NCI-H1417 (cell line): ENCODE measurements around the gene TGIF2LX.
A peak's percentile ranks its signal among the peaks of the same experiment; 100 is the strongest.
"Not testable (repeated sequence)": the region's sequence is repeated elsewhere in the genome, so short reads cannot be mapped to it uniquely, and the experiment has no call there.

ENCODE experiments used
- DNase-seq, 3 experiments: peaks; one replicate each; lab custom pipeline; 2025; lab: John Stamatoyannopoulos, UW

The TGIF2LX gene

GRCh38 chrX:89921665-89922064 lies at the start of gene TGIF2LX:
Gene TGIF2LX (plus strand): TSS chrX:89921908. CDS start chrX:89922086, 178 bp downstream.
- peak in 2 of 3 experiments; percentile 76 to 86 for DNase-seq

GRCh38 chrX:89922338-89922934 lies 728 bp downstream of the TGIF2LX start:
- peak in 2 of 3 experiments; percentile 67 to 70 for DNase-seq

GRCh38 chrX:89943077-89943476 lies 21.4 kb downstream of the TGIF2LX start:
- not testable (repeated sequence) for DNase-seq

- not testable (repeated sequence) for DNase-seq
Measured at GRCh38 chrX:89965588-89965987, 43.9 kb downstream of the TGIF2LX start.
